ENCODE data around the gene PPP1R12C. TPM values are rescaled to one million over a fixed set of nuclear protein-coding genes. Genes with fewer than 3 reads are reported as not detected.

The PPP1R12C gene
- total RNA-seq, 1 experiment from 2014 or later, result 79.9 TPM

DNA sequence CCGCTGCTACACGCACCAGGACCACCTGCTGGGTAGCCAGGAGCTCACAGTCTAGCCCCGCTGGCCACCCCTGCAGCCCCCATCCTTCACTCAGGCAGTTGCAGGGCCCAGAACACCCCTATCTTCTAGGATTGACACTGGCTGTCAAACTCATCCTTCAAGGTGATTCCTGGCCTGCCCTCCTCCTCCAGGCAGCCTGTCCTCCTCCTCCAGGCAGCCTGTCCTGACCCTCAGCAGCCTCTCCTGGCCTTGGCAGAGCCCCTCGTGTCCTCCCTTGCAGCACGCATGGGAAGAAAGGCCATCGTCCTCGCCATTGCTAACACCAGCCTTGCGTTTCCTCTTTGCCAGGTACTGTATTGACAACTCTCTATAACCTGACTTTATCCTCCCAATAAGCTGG is 45.5 kb downstream of the PPP1R12C start:
- H3T11ph ChIP-seq (ENCODE audit: low read length), result no peak overlapping the region
- peaks cover 8% of the 10 kb centered on the region for H3K23me2 ChIP-seq (ENCODE audit: insufficient read length, low read depth, low read length, poor library complexity, severe bottlenecking)
- H2BK5ac ChIP-seq (ENCODE audit: insufficient read length, low read length), result no peak overlapping the region
- no peak overlapping the region for H3K4me2 ChIP-seq (ENCODE audit: insufficient read depth, insufficient read length, low read length)
- H3K9me3 ChIP-seq (ENCODE audit: control insufficient read depth, low read depth, low read length), result no peaks in the 10 kb centered on the region
- Mint-ChIP-seq H3K4me3 (no peak overlapping the region), H3K27ac (0 out of 7 replicates have a peak overlapping the region, but pooled peaks of 1 of the 3 experiments have one; percentile 32), H3K36me3 (ENCODE audit: insufficient read depth in 1 of 3, low read depth in 3 of 3) (no peaks in the 10 kb centered on the region; a peak in 1 of 7 replicates), H3K4me1 (peaks cover 30 to 39% of the 10 kb centered on the region in 2 experiments), H3K27me3 (ENCODE audit: low read depth) (peaks cover 93% of the 10 kb centered on the region), H3K9me3 (peaks cover 4 to 5% of the 10 kb centered on the region in 2 experiments; a peak in 4 of 5 replicates)
- H4K5ac ChIP-seq (ENCODE audit: insufficient read length, low read depth, low read length), result no peak overlapping the region
- no peak overlapping the region; the same call in 1 of the 2 replicates for H3K14ac ChIP-seq (ENCODE audit: insufficient read depth, low read length)
- H2BK20ac ChIP-seq (ENCODE audit: low read depth, low read length, poor library complexity, severe bottlenecking), result no peak overlapping the region
- no peak overlapping the region for H2AK5ac ChIP-seq (ENCODE audit: insufficient read length, low read length)
- H3K9ac ChIP-seq (ENCODE audit: extremely low read depth, insufficient read length, low read length), result no peak overlapping the region
- H3K56ac ChIP-seq (ENCODE audit: insufficient read length, low read depth, low read length), result no peak overlapping the region
- no peak overlapping the region for H2BK120ac ChIP-seq (ENCODE audit: low read depth, low read length, poor library complexity, severe bottlenecking)
- TF ChIP-seq, protein P1, sequence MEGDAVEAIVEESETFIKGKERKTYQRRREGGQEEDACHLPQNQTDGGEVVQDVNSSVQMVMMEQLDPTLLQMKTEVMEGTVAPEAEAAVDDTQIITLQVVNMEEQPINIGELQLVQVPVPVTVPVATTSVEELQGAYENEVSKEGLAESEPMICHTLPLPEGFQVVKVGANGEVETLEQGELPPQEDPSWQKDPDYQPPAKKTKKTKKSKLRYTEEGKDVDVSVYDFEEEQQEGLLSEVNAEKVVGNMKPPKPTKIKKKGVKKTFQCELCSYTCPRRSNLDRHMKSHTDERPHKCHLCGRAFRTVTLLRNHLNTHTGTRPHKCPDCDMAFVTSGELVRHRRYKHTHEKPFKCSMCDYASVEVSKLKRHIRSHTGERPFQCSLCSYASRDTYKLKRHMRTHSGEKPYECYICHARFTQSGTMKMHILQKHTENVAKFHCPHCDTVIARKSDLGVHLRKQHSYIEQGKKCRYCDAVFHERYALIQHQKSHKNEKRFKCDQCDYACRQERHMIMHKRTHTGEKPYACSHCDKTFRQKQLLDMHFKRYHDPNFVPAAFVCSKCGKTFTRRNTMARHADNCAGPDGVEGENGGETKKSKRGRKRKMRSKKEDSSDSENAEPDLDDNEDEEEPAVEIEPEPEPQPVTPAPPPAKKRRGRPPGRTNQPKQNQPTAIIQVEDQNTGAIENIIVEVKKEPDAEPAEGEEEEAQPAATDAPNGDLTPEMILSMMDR (conservative IDR thresholded peaks at IDR 0.05), result no peak
- no peak overlapping the region for H2BK15ac ChIP-seq (ENCODE audit: low read depth, low read length)
- H3K79me2 ChIP-seq (ENCODE audit: insufficient read depth, low read length), result no peaks in the 10 kb centered on the region
- no peaks in the 10 kb centered on the region for H3K79me1 ChIP-seq (ENCODE audit: insufficient read depth, low read depth, low read length, poor library complexity, severe bottlenecking)
- H2BK12ac ChIP-seq (ENCODE audit: insufficient read length, low read depth, low read length), result no peak overlapping the region
- H3K4me1 ChIP-seq (ENCODE audit: insufficient read depth, low read length), result peaks cover 9% of the 10 kb centered on the region
- H3K4ac ChIP-seq (ENCODE audit: low read depth, low read length), result no peak overlapping the region
- H3K27ac ChIP-seq (ENCODE audit: insufficient read length, low read depth, low read length), result no peak overlapping the region
- no peak overlapping the region for H4K8ac ChIP-seq (replicated peaks; ENCODE audit: insufficient read length, low read depth, low read length)
- H2AFZ ChIP-seq (ENCODE audit: low read length), result no peak overlapping the region
- peaks cover 34% of the 10 kb centered on the region for H3K27me3 ChIP-seq (ENCODE audit: insufficient read depth, low read length)
- no peak for DNase-seq
- H3K18ac ChIP-seq (ENCODE audit: insufficient read length, low read depth, low read length), result no peak overlapping the region
- H3K23ac ChIP-seq (ENCODE audit: insufficient read length, low read depth, low read length), result no peak overlapping the region
- no peaks in the 10 kb centered on the region for H4K20me1 ChIP-seq (ENCODE audit: control insufficient read depth, insufficient read depth, insufficient read length)
- no CpG with 5 or more reads among the region's 8 CpGs for WGBS (ENCODE audit: extremely low coverage, insufficient read length, low lambda C conversion rate)
- no peak overlapping the region for H4K91ac ChIP-seq (ENCODE audit: insufficient read length, low read depth, low read length)

All from H9 (cell line).